ENCODE data around the gene PAXIP1. TPM values are rescaled to one million over a fixed set of nuclear protein-coding genes. Genes with fewer than 3 reads are reported as not detected.

Gene PAXIP1
- total RNA-seq, 1 donor from 2014 or later: 16.7 TPM

- no peak overlapping the region for H3K4me3 ChIP-seq
- no peak for DNase-seq (ENCODE audit: extremely low spot score in 2 of 2)
- TF ChIP-seq CTCF (IDR thresholded peaks at IDR 0.05) (no peak), POLR2A (IDR thresholded peaks at IDR 0.05) (no peak), POLR2AphosphoS5 (IDR thresholded peaks at IDR 0.05; ENCODE audit: insufficient read depth in 1 of 2, low read depth in 1 of 2) (no peak)
- H3K36me3 ChIP-seq: no peaks in the 10 kb centered on the region
- intact Hi-C loops (cut with DNase I): loop anchor here (10.0 kb wide), 1 partner anchor 423 kb away; no protein-coding TSS in a partner anchor
- H3K27me3 ChIP-seq: no peaks in the 10 kb centered on the region
- no peak overlapping the region for H3K27ac ChIP-seq
- H3K9me3 ChIP-seq: no peaks in the 10 kb centered on the region
- H3K4me1 ChIP-seq: peaks cover 13% of the 10 kb centered on the region
Measured at GRCh38 chr7:154911862-154912455, 91.0 kb downstream of the PAXIP1 start.

- TF ChIP-seq POLR2A (IDR thresholded peaks at IDR 0.05) (no peak), CTCF (IDR thresholded peaks at IDR 0.05) (no peak), POLR2AphosphoS5 (IDR thresholded peaks at IDR 0.05; ENCODE audit: insufficient read depth in 1 of 2, low read depth in 1 of 2) (no peak)
- peaks cover 13% of the 10 kb centered on the region for H3K4me1 ChIP-seq
- intact Hi-C loops (cut with DNase I): loop anchor here (10.0 kb wide), 1 partner anchor 423 kb away; no protein-coding TSS in a partner anchor
- DNase-seq (ENCODE audit: extremely low spot score in 2 of 2): no peak
- no peaks in the 10 kb centered on the region for H3K36me3 ChIP-seq
- no peaks in the 10 kb centered on the region for H3K9me3 ChIP-seq
- H3K27me3 ChIP-seq: no peaks in the 10 kb centered on the region
- no peak overlapping the region for H3K4me3 ChIP-seq
- H3K27ac ChIP-seq: no peak overlapping the region
Measured at GRCh38 chr7:154911411-154911810, 91.5 kb downstream of the PAXIP1 start.

GRCh38 chr7:154910977-154911376 is 91.9 kb downstream of the PAXIP1 start:
- intact Hi-C loops (cut with DNase I): loop anchor here (10.0 kb wide), 1 partner anchor 424 kb away; no protein-coding TSS in a partner anchor
- Histone ChIP-seq H3K9me3 (no peaks in the 10 kb centered on the region), H3K4me3 (no peak overlapping the region), H3K36me3 (no peaks in the 10 kb centered on the region), H3K4me1 (peaks cover 13% of the 10 kb centered on the region), H3K27me3 (no peaks in the 10 kb centered on the region), H3K27ac (no peak overlapping the region)
- no peak for DNase-seq (ENCODE audit: extremely low spot score in 2 of 2)
- TF ChIP-seq CTCF (IDR thresholded peaks at IDR 0.05) (no peak), POLR2A (IDR thresholded peaks at IDR 0.05) (no peak)

- no peak for TF ChIP-seq POLR2A (IDR thresholded peaks at IDR 0.05)
- no peak for TF ChIP-seq POLR2AphosphoS5 (IDR thresholded peaks at IDR 0.05; ENCODE audit: insufficient read depth in 1 of 2, low read depth in 1 of 2)
- TF ChIP-seq CTCF (IDR thresholded peaks at IDR 0.05): no peak
- intact Hi-C loops (cut with DNase I): loop anchor here (10.0 kb wide), 1 partner anchor 425 kb away; no protein-coding TSS in a partner anchor
Measured at GRCh38 chr7:154910125-154910524, 92.8 kb downstream of the PAXIP1 start.

More at GRCh38 chr7:154910125-154910524, 92.8 kb downstream of the PAXIP1 start:
- no peak for DNase-seq (ENCODE audit: extremely low spot score in 2 of 2)
- no peaks in the 10 kb centered on the region for H3K9me3 ChIP-seq
- no peak overlapping the region for H3K4me3 ChIP-seq
- no peaks in the 10 kb centered on the region for H3K27me3 ChIP-seq
- no peaks in the 10 kb centered on the region for H3K36me3 ChIP-seq
- H3K4me1 ChIP-seq: peaks cover 12% of the 10 kb centered on the region
- H3K27ac ChIP-seq: no peak overlapping the region

Data from vagina (tissue), 2 donors.